Breast epithelium (tissue), 4 donors: ENCODE data around the gene PTPRN2. TPM values are rescaled to one million over a fixed set of nuclear protein-coding genes. Genes with fewer than 3 reads are reported as not detected.

Source experiments
- DNase-seq, 2 donors: peaks; one replicate each; pipeline ENCODE4 v3.0.0-alpha.2; 2019; ENCODE audit warnings: low spot score in 2 of 2
- H3K27ac ChIP-seq, 2 donors: fragments of 200-600 bp; sonication (generic) in 1 of 2; one replicate each; pipeline ENCODE4 v1.5.1; 2016 to 2019; ENCODE audit warnings: mild to moderate bottlenecking in 1 of 2
- H3K27me3 ChIP-seq, 2 donors: fragments of 200-600 bp; sonication (generic) in 1 of 2; one replicate each; pipeline versions ENCODE4 v1.5.1 to v1.6.0; 2017 to 2019; ENCODE audit warnings: control low read depth in 1 of 2, mild to moderate bottlenecking in 1 of 2
- H3K36me3 ChIP-seq: fragments of 200-600 bp; one replicate; pipeline ENCODE4 v1.5.1; 2019
- H3K4me1 ChIP-seq, 2 donors: fragments of 200-600 bp; sonication (generic); one replicate each; pipeline ENCODE4 v1.5.1; 2016 to 2019; ENCODE audit warnings: control low read depth in 1 of 2
- H3K4me3 ChIP-seq, 3 donors: fragments of 200-600 bp; sonication (generic); 1 replicate in 2 of 3; 2 replicates in 1 of 3; pipeline ENCODE4 v1.5.1; 2016 to 2019; ENCODE audit warnings: mild to moderate bottlenecking in 3 of 3, moderate library complexity in 2 of 3
- H3K9me3 ChIP-seq, 2 donors: fragments of 200-600 bp; sonication (generic) in 1 of 2; one replicate each; pipeline ENCODE4 v1.5.1; 2016 to 2019; ENCODE audit warnings: control low read depth in 1 of 2
- POLR2A ChIP-seq: fragments of 450-650 bp; IDR thresholded peaks from one replicate; pipeline ENCODE4 v1.6.1; 2016; ENCODE audit warnings: antibody characterized with exemption, mild to moderate bottlenecking, moderate library complexity
- POLR2AphosphoS5 ChIP-seq, 3 donors: sonication (generic); formaldehyde crosslinking; IDR thresholded peaks; one replicate each; pipeline ENCODE4 v1.6.1; 2017; ENCODE audit warnings: antibody characterized with exemption in 3 of 3
- intact Hi-C: fragments of 100-400 bp; cut with DNase I; formaldehyde crosslinking; loops from one replicate; pipeline ENCODE4 v1.15.1; 2023; ENCODE audit warnings: low total_unique reads
- total RNA-seq, 3 donors: library from RNA; depleted of rRNA; stranded (reverse); fragments of >200 nt; gene quantifications; one replicate each; pipeline ENCODE4 v1.1.0, GENCODE V29; 2016
- TF ChIP-seq, protein P1 (sequence below), 3 donors: fragments of 450-650 bp; IDR thresholded peaks; one replicate each; pipeline ENCODE4 v1.5.1; 2016 to 2017; ENCODE audit warnings: antibody characterized with exemption in 3 of 3, mild to moderate bottlenecking in 3 of 3, moderate library complexity in 3 of 3

The PTPRN2 gene
- total RNA-seq, 3 donors from 2014 or later, result 1.6 to 2.2 (median 2.2) TPM

DNA sequence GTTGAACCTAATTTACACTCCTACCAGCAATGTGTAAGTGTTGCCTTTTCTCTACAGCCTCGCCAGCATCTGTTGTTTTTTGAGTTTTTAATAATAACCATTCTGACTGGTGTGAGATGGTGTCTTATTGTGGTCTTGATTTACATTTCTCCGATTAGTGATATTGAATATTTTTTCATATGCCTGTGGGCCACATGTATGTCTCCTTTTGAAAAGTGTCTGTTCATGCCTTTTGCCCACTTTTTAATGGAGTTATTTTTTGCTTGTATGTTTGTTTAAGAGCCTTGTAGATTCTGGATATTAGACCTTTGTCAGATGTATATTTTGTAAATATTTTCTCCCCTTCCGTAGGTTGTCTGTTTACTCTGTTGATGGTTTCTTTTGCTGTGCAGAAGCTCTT, 1055.6 kb downstream of the PTPRN2 start:
- Histone ChIP-seq H3K36me3 (no peaks in the 10 kb centered on the region), H3K4me3 (no peak overlapping the region), H3K4me1 (no peaks in the 10 kb centered on the region), H3K9me3 (peaks cover 9 to 35% of the 10 kb centered on the region in 2 donors), H3K27ac (no peak overlapping the region), H3K27me3 (no peaks in the 10 kb centered on the region)
- TF ChIP-seq POLR2AphosphoS5 (IDR thresholded peaks at IDR 0.05) (no peak), POLR2A (no peak)
- TF ChIP-seq, protein P1, sequence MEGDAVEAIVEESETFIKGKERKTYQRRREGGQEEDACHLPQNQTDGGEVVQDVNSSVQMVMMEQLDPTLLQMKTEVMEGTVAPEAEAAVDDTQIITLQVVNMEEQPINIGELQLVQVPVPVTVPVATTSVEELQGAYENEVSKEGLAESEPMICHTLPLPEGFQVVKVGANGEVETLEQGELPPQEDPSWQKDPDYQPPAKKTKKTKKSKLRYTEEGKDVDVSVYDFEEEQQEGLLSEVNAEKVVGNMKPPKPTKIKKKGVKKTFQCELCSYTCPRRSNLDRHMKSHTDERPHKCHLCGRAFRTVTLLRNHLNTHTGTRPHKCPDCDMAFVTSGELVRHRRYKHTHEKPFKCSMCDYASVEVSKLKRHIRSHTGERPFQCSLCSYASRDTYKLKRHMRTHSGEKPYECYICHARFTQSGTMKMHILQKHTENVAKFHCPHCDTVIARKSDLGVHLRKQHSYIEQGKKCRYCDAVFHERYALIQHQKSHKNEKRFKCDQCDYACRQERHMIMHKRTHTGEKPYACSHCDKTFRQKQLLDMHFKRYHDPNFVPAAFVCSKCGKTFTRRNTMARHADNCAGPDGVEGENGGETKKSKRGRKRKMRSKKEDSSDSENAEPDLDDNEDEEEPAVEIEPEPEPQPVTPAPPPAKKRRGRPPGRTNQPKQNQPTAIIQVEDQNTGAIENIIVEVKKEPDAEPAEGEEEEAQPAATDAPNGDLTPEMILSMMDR (IDR thresholded peaks at IDR 0.05), result no peak
- intact Hi-C loops, result no loop called here
- no peak for DNase-seq

DNA sequence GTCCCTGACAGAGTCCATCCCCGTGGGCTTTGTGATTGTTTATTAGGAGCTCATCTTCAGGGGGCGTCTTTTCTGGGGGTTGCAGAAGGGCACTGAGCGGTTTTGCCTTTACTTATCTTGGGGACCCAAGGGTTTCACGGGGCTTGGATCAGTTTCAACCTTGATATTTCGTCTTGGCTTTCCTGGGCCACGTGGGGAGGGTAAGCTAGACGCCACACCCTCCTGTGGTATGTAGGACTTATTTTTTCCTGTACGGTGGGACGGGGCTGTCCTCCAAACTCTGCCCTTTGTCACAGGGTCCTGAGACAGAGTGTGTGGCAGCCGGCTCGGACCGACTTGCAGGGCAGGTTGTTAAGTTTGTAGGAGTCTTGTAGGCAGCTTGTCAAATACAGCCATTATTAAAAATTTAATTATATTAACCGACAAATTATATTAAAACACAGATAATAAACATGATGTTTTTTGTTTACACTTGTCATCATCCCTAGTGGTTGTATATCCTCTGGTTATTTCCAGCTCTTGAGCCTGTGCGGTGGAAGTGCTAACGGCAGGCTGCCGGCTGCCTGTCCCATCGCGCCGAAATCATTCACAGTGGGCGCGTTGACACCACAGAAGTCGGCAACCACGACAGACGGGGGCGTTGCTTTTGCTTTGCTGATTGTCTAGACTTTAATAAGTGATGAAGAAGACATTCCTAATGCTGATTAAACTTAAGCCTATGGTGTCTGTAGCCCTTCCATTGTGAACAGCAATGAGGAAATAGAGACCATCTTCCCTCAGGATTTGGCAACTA, 1057.7 kb downstream of the PTPRN2 start:
- Histone ChIP-seq H3K27me3 (peaks cover 0 to 6% of the 10 kb centered on the region in 2 donors), H3K4me1 (no peaks in the 10 kb centered on the region), H3K27ac (no peak overlapping the region), H3K4me3 (no peak overlapping the region), H3K36me3 (no peaks in the 10 kb centered on the region), H3K9me3 (peaks cover 9 to 36% of the 10 kb centered on the region in 2 donors)
- TF ChIP-seq, protein P1 (IDR thresholded peaks at IDR 0.05), result no peak
- no peak for TF ChIP-seq POLR2A
- no peak for TF ChIP-seq POLR2AphosphoS5 (IDR thresholded peaks at IDR 0.05)
- intact Hi-C loops, result no loop called here
- DNase-seq, result peak; percentile 5 to 30

GRCh38 chr7:157528785-157529341, 1058.8 kb downstream of the PTPRN2 start:
- no peak overlapping the region for H3K4me3 ChIP-seq
- peak; percentile 11 to 22 for DNase-seq
- H3K36me3 ChIP-seq, result no peaks in the 10 kb centered on the region
- intact Hi-C loops, result no loop called here
- no peaks in the 10 kb centered on the region for H3K4me1 ChIP-seq
- H3K27me3 ChIP-seq, result peaks cover 0 to 11% of the 10 kb centered on the region in 2 donors
- no peak overlapping the region for H3K27ac ChIP-seq
- TF ChIP-seq POLR2AphosphoS5 (IDR thresholded peaks at IDR 0.05) (no peak), POLR2A (no peak)
- TF ChIP-seq, protein P1 (IDR thresholded peaks at IDR 0.05), result no peak
- H3K9me3 ChIP-seq, result peaks cover 9 to 36% of the 10 kb centered on the region in 2 donors

- TF ChIP-seq, protein P1 (IDR thresholded peaks at IDR 0.05), result no peak
- TF ChIP-seq POLR2AphosphoS5 (IDR thresholded peaks at IDR 0.05) (no peak), POLR2A (no peak)
- Histone ChIP-seq H3K27me3 (peaks cover 0 to 15% of the 10 kb centered on the region in 2 donors), H3K36me3 (no peaks in the 10 kb centered on the region), H3K27ac (no peak overlapping the region), H3K4me3 (no peak overlapping the region), H3K4me1 (no peaks in the 10 kb centered on the region), H3K9me3 (peaks cover 5 to 32% of the 10 kb centered on the region in 2 donors)
- DNase-seq, result peak; percentile 6 to 20
- intact Hi-C loops, result no loop called here
Measured at GRCh38 chr7:157527686-157528085, 1059.9 kb downstream of the PTPRN2 start.
